PC-9 (cell line): Measurements from ENCODE around the gene TOR4A. TPM values are rescaled to one million over a fixed set of nuclear protein-coding genes. Genes with fewer than 3 reads are reported as not detected.
A peak's percentile ranks its signal among the peaks of the same experiment; 100 is the strongest.

Source experiments
- BruUV-seq: library from RNA; stranded (reverse); fragments of 400-500 nt; replicated peaks from 2 replicates; lab custom pipeline; 2021; lab: Mats Ljungman, UMichigan
- CTCF ChIA-PET: fragments of 300-600 bp; sonication (Branson Sonifier 250); formaldehyde crosslinking; loops from one replicate; lab custom pipeline; 2022; ENCODE audit warnings: antibody characterized with exemption; lab: Charles Lee
- POLR2A ChIA-PET: fragments of 300-600 bp; sonication (Branson Sonifier 250); formaldehyde crosslinking; loops from one replicate; lab custom pipeline; 2022; ENCODE audit warnings: antibody characterized with exemption; ENCODE audit not compliant: unreplicated experiment; lab: Charles Lee
- DNase-seq, 2 experiments: peaks; one replicate each; pipeline versions ENCODE4 v3.0.0 to v3.0.0-alpha.2; 2015 to 2022; ENCODE audit warnings: mixed read lengths in 1 of 2
- H2AFZ ChIP-seq: fragments of 200-600 bp; sonication (generic); 2 replicates; pipeline ENCODE4 v1.8.1; 2017; ENCODE audit warnings: antibody characterized with exemption
- H3F3A ChIP-seq: fragments of 200-600 bp; sonication (generic); 2 replicates; pipeline ENCODE4 v1.8.1; 2017; ENCODE audit warnings: antibody characterized with exemption, mild to moderate bottlenecking, low read depth; ENCODE audit not compliant: insufficient read depth
- H3K27ac ChIP-seq: fragments of 200-600 bp; sonication (generic); 2 replicates; pipeline ENCODE4 v1.6.1; 2016; ENCODE audit warnings: mixed run types
- H3K27me3 ChIP-seq: fragments of 200-600 bp; sonication (generic); 2 replicates; pipeline ENCODE4 v1.6.1; 2016; ENCODE audit warnings: low read depth, mixed run types; ENCODE audit not compliant: insufficient read depth
- H3K36me3 ChIP-seq: fragments of 200-600 bp; sonication (generic); 2 replicates; pipeline ENCODE4 v1.6.1; 2016; ENCODE audit warnings: low read depth, mixed run types
- H3K4me1 ChIP-seq: fragments of 200-600 bp; sonication (generic); replicated peaks from 2 replicates; pipeline ENCODE4 v1.6.1; 2016; ENCODE audit warnings: mixed run types; ENCODE audit not compliant: insufficient read depth
- H3K4me2 ChIP-seq: fragments of 200-600 bp; sonication (generic); 2 replicates; pipeline ENCODE4 v1.6.1; 2017; ENCODE audit warnings: mixed run types
- H3K4me3 ChIP-seq: fragments of 200-600 bp; sonication (generic); 2 replicates; pipeline ENCODE4 v1.6.1; 2016; ENCODE audit warnings: mixed run types
- H3K79me2 ChIP-seq: fragments of 200-600 bp; sonication (generic); 2 replicates; pipeline ENCODE4 v1.6.1; 2017; ENCODE audit warnings: low read depth, mixed run types
- H3K9me2 ChIP-seq: fragments of 200-600 bp; sonication (generic); 2 replicates; pipeline ENCODE4 v1.8.1; 2017; ENCODE audit warnings: mild to moderate bottlenecking; ENCODE audit not compliant: insufficient read depth
- H3K9me3 ChIP-seq: fragments of 200-600 bp; sonication (generic); 2 replicates; pipeline ENCODE4 v1.8.1; 2016; ENCODE audit warnings: low read depth; ENCODE audit not compliant: insufficient read depth
- H4K20me1 ChIP-seq: fragments of 200-600 bp; sonication (generic); 2 replicates; pipeline ENCODE4 v1.8.1; 2017; ENCODE audit not compliant: insufficient read depth
- EZH2 ChIP-seq: fragments of 200-600 bp; sonication (generic); IDR thresholded peaks from 2 replicates; pipeline ENCODE4 v1.8.0; 2017; ENCODE audit warnings: antibody characterized with exemption, low read depth
- intact Hi-C: fragments of 100-400 bp; cut with micrococcal nuclease; formaldehyde crosslinking; loops from one replicate; pipeline ENCODE4 v1.10.0; 2022; ENCODE audit not compliant: unreplicated experiment
- total RNA-seq: library from RNA; stranded (reverse); gene quantifications from 2 replicates; pipeline ENCODE4 v1.2.3, GENCODE V29; 2021
- TF ChIP-seq, protein P1 (sequence below): fragments of 200-600 bp; sonication (generic); conservative IDR thresholded peaks from 2 replicates; pipeline ENCODE4 v1.6.1; 2017; ENCODE audit warnings: mixed run types, antibody characterized with exemption, mild to moderate bottlenecking, moderate library complexity

The TOR4A gene
- total RNA-seq, 1 experiment from 2014 or later: 48.9 TPM

DNA sequence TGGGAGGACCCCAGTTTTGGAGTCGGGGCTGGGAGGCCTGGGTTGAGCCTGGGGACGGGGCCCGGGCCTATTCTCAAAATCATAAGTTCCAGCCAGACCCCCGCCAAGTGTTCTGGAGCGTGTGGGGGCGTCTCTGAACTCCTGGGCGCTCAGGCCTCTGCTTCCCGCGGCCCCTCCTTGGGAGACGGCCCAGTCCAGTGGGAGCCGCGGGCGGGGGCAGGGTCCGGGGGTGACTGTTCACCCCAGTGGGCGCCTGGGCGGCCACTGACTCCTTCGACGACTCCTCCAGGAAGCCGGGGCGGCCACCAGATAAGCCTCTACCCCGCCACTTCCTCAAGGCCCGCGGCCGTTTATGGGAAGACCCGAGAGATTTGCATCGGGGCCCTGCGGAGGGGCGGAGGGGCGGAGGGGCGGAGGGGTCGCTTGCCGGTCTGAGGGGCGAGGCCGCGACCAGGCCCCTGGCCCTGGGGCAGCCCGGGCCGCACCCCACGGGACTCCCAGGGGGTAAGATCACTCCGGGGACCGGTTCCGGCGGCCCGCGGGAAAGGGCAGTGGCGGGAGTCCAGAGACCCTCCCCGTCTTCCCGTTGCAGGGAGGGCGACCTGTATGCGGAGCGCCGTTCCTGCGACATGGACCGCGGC, 655 bp downstream of the TOR4A start:
- Histone ChIP-seq H2AFZ (peak overlapping the region; percentile 74), H3K27me3 (no peaks in the 10 kb centered on the region), H3K36me3 (peaks cover 7% of the 10 kb centered on the region; the same call in 1 of the 2 replicates), H3K27ac (peak overlapping the region; percentile 48), H3K9me2 (no peaks in the 10 kb centered on the region), H3K4me2 (peak overlapping the region; percentile 83), H4K20me1 (peaks cover 2% of the 10 kb centered on the region; the same call in 1 of the 2 replicates), H3K4me1 (peaks cover 16% of the 10 kb centered on the region), H3K4me3 (peak overlapping the region; percentile 89), H3F3A (peaks cover 24% of the 10 kb centered on the region), H3K79me2 (peaks cover 26% of the 10 kb centered on the region; the same call in 1 of the 2 replicates), H3K9me3 (no peaks in the 10 kb centered on the region)
- ChIA-PET POLR2A (interaction anchor here (0.7 to 1.0 kb wide), 5 partner anchors 9 to 264 kb away, joined by 3 to 9 read pairs (median 4); partner anchors contain the start of genes NRARP and TUBB4B), CTCF (interaction anchor here (0.6 to 1.1 kb wide), 3 partner anchors 42 to 254 kb away, joined by 3 to 11 read pairs (median 10); no protein-coding TSS in a partner anchor)
- intact Hi-C loops: no loop called here
- no peak for TF ChIP-seq EZH2
- TF ChIP-seq, protein P1, sequence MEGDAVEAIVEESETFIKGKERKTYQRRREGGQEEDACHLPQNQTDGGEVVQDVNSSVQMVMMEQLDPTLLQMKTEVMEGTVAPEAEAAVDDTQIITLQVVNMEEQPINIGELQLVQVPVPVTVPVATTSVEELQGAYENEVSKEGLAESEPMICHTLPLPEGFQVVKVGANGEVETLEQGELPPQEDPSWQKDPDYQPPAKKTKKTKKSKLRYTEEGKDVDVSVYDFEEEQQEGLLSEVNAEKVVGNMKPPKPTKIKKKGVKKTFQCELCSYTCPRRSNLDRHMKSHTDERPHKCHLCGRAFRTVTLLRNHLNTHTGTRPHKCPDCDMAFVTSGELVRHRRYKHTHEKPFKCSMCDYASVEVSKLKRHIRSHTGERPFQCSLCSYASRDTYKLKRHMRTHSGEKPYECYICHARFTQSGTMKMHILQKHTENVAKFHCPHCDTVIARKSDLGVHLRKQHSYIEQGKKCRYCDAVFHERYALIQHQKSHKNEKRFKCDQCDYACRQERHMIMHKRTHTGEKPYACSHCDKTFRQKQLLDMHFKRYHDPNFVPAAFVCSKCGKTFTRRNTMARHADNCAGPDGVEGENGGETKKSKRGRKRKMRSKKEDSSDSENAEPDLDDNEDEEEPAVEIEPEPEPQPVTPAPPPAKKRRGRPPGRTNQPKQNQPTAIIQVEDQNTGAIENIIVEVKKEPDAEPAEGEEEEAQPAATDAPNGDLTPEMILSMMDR: no peak
- BruUV-seq: TSS peak; percentile 46
- DNase-seq: no peak

DNA sequence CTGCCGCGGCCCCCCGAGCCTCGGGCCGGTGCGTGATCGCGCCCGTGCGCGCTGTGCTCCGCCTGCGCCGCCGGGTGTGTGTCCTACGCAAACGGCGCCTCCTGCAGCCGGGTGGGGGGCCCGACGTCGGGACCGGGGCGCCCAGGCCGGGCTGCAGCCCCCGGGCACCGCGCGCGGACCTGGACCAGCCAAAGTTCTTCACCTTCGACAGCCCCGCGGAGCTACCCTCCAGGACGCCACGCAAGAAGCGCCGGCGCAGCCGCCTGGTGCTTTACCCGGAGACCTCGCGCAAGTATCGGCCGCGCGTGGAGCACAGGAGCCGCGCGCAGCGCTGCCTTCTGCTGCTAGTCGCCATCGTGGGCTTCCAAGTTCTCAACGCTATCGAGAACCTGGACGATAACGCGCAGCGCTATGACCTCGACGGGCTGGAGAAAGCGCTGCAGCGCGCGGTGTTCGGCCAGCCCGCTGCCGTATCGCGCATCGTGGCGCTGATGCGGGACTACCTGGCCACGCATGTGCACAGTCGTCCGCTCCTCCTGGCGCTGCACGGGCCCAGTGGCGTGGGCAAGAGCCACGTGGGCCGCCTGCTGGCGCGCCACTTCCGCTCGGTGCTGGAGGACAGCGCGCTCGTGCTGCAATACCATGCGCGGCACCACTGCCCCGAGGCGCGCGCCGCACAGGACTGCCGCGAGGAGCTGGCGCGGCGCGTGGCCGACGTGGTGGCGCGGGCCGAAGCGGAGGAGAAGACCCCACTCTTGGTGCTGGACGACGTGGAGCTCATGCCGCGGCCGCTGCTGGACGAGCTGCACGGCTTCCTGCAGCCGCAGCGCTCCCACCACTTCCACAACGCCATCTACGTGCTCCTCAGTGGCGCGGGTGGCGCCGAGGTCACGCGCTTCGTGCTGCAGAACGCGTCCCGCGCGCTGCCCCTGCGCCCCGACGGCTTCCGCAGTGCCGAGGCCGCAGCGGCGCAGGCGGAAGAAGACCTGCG, 1.5 kb downstream of the TOR4A start:
- H3K4me1 ChIP-seq: peaks cover 16% of the 10 kb centered on the region
- ChIA-PET POLR2A (no interaction called here), CTCF (no interaction called here)
- H3K9me2 ChIP-seq: no peaks in the 10 kb centered on the region
- H3K4me3 ChIP-seq: peak overlapping the region; percentile 89; the same call in 1 of the 2 replicates
- intact Hi-C loops: no loop called here
- no peak for DNase-seq
- H4K20me1 ChIP-seq: no peaks in the 10 kb centered on the region
- peak overlapping the region; percentile 83 for H3K4me2 ChIP-seq
- H3K36me3 ChIP-seq: peaks cover 7% of the 10 kb centered on the region; the same call in 1 of the 2 replicates
- H3K79me2 ChIP-seq: peaks cover 26% of the 10 kb centered on the region; the same call in 1 of the 2 replicates
- no peak overlapping the region for H3K27ac ChIP-seq
- peaks cover 24% of the 10 kb centered on the region for H3F3A ChIP-seq
- no peak overlapping the region for H2AFZ ChIP-seq
- TF ChIP-seq EZH2: no peak
- TF ChIP-seq, protein P1: no peak
- no TSS peak for BruUV-seq
- no peaks in the 10 kb centered on the region for H3K9me3 ChIP-seq
- no peaks in the 10 kb centered on the region for H3K27me3 ChIP-seq
